GM18511 (cell line): ENCODE measurements around the gene TRIM52.

Source experiments
- ATAC-seq: cut with Tn5 transposase; IDR thresholded peaks from one replicate; pipeline ENCODE4 v1.9.1; 2021; ENCODE audit warnings: mild to moderate bottlenecking, moderate library complexity; ENCODE audit not compliant: unreplicated experiment

Gene TRIM52

GRCh38 chr5:181234455-181235306, 26.3 kb downstream of the TRIM52 start:
- ATAC-seq, result no peak

- no peak for ATAC-seq
Measured at GRCh38 chr5:181233801-181234454, 27.0 kb downstream of the TRIM52 start.

GRCh38 chr5:181233088-181233800, 27.7 kb downstream of the TRIM52 start:
- ATAC-seq, result no peak

GRCh38 chr5:181232593-181232992, 28.4 kb downstream of the TRIM52 start:
- ATAC-seq, result no peak

- ATAC-seq, result no peak
Measured at GRCh38 chr5:181231432-181231831, 29.5 kb downstream of the TRIM52 start.

- ATAC-seq, result no peak
Measured at GRCh38 chr5:181230551-181230950, 30.4 kb downstream of the TRIM52 start.

- no peak for ATAC-seq
Measured at GRCh38 chr5:181229996-181230395, 30.9 kb downstream of the TRIM52 start.

- no peak for ATAC-seq
Measured at GRCh38 chr5:181224390-181225229, 36.3 kb downstream of the TRIM52 start.

GRCh38 chr5:181223729-181224389, 37.1 kb downstream of the TRIM52 start:
- peak; percentile 5 for ATAC-seq

- peak; percentile 69 for ATAC-seq
Measured at GRCh38 chr5:181223058-181223728, 37.8 kb downstream of the TRIM52 start, which contains the start of gene TRIM41. Gene TRIM41 (plus strand): TSS chr5:181223281. CDS start chr5:181224000, 719 bp downstream.

- peak; percentile 4 for ATAC-seq
Measured at GRCh38 chr5:181222630-181223057, 38.3 kb downstream of the TRIM52 start.

GRCh38 chr5:181221792-181222629, 38.9 kb downstream of the TRIM52 start:
- peak; percentile 38 for ATAC-seq

- ATAC-seq, result no peak
Measured at GRCh38 chr5:181221105-181221791, 39.7 kb downstream of the TRIM52 start.

GRCh38 chr5:181220178-181220515, 40.8 kb downstream of the TRIM52 start:
- ATAC-seq, result no peak

GRCh38 chr5:181219262-181220177, 41.4 kb downstream of the TRIM52 start:
- no peak for ATAC-seq

- ATAC-seq, result no peak
Measured at GRCh38 chr5:181218795-181219124, 42.2 kb downstream of the TRIM52 start.

- peak; percentile 14 for ATAC-seq
Measured at GRCh38 chr5:181217803-181218062, 43.2 kb downstream of the TRIM52 start.
